GM19468 (cell line): Measurements from ENCODE around the gene PTPRO.

Experiments used
- ATAC-seq: cut with Tn5 transposase; IDR thresholded peaks from one replicate; pipeline ENCODE4 v1.9.1; 2021; ENCODE audit warnings: mild to moderate bottlenecking, moderate library complexity, moderate number of reproducible peaks; ENCODE audit not compliant: unreplicated experiment; ENCODE audit errors: extremely low read depth

The PTPRO gene

DNA sequence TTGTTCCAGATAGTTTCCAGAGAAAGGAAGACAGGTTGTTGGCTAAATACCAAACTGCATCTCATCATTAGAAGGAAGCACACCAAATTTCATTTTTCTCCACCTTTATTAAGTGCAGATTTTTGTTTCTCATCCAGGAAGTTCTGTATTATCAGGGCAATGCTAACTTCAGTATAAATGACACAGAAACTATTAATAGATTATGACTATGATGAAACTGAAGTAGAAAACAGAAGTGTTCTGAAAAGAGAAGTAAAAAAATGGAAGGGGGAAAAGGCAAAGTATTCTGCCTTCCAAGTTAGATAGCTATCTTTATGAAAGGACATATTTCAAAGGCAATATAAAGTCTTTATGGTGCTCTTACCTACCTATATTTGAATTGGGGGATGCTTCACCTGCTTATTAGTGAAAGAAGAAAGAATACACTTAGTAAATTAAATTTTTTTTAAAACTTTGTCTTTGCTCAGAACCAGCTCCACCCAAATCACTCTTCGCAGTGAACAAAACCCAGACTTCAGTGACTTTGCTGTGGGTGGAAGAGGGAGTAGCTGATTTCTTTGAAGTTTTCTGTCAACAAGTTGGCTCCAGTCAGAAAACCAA lies 223.9 kb downstream of the PTPRO start:
- peak; percentile 71 for ATAC-seq

DNA sequence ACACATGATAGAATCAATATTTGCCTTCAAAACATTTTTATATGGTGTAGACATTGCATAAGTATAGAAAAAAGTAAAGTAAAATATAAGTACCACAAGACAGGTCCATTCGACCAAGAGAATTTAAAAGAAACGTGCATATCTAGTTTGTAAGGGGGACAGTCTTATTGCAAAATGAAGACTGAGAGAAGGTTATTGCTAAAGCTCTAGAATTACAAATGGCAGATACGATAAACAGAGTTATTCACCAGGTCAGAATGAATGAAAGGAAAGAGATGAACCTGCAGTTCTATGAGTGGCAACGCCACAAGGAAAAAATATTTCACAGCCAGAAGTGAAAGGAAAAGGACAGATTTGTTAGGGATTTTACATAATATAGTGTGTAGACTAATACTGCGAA lies 224.8 kb downstream of the PTPRO start:
- no peak for ATAC-seq

DNA sequence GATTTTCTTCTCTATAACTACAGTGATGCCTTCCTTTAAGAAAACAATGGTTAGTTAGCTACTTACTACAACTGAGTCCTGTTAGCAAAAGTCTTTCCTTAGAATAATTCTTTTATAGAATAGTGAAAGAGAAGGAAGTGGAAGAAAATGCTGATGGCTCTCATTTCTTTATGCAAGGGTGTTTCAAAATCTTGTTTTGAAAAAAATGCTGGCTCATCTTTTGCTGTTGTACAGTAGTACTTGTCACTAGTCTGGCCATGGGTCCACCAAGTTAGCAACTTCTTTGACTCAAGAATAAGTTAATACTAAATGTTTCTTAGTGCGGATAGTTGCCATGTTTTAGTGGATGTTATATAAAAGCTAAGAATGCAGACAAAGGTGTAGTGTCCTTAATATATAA lies 225.4 kb downstream of the PTPRO start:
- ATAC-seq = no peak

DNA sequence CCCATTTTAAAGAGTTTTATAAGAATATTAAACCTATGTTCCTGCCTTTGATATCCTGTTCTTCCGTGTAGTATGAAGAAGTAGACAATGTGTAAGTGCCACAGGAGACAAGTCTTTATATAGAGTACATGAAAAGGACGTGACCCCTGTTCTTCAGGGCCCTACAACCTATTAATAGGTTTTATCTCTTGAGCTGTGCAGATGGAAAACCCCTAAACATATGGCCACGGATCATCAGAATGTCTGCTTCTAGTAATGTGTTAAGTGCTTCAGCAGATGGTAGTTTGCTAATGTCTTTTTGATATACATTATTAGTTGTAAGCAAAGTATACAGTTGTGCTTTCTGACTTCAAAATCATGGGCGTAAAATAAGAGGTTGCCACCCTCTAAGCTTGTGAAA lies 228.5 kb downstream of the PTPRO start:
- no peak for ATAC-seq

DNA sequence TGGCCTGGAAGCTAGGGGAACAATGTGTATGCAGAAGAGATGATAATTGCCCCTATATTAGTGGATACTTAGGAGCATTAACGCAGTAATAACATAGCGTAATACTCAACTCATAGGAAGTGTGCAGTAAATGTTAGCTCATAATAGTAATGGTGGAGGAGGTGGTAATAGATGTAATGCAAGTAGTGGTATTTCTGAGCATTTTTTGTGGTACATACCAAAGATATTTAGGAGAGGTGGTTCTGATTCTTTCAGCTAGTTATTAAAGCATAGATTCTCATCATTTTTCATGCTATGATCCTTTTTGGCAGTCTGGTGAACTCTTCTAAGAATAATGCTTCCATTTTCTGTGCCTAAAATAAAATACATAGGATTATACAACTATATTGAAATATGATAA lies 233.1 kb downstream of the PTPRO start:
- no peak for ATAC-seq

DNA sequence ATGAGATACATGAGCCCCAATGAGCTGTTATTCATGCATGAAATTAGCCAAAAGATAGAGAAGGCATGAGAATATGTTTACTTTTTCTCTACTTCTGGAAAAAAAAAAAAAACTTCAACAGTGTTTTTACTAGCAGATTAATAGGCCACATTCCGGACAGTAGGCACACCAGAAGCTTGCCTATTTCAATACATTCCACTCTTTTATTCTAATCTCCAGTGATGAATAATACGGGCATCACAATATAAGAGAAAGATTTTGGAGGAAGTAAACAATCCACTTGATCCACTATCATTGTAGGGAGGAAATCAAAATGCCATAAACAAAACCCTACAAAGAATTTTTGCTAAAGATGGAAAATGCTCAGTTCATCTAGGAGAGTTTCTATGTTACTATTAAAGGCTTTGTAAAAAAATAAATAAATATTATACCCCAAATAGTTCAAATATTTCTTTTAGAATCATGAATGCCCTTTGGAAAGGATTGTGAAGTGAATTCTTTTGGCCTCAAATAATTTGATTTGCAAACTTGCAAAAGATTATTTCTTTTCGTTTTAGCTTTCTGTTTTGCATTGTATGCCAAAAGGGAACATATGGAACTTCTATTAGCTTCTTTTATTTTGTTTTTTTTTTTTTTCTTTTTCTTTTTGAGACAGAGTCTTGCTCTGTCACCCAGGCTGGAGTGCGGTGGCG lies 234.2 kb downstream of the PTPRO start:
- ATAC-seq = no peak

DNA sequence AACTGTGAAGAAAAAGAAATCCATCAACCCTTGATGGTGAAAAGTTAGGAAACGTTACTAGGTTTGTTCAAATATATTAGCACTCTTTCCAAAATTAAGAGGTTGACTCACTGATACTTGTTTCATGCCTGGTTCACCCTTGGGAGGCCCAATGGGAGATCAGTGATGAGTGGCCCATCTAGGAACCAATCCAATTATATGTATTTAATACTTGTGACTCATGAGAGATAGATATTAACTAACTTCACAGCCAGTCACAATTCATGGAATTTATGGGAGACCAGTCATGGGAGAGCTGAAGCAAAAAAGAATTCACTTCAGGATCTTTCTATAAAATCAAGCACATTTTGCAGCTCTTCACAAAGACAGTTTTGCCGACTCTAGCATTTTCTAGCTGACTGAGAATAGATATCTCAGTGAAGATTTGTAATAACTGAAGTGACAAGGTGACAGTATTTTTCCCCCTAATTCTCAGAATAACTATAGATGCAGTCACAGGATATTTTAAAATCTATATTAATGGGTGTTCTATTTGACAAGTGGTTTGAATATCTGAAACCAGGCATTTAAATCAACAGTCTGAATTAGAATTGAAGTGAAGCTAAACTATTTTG lies 236.7 kb downstream of the PTPRO start:
- no peak for ATAC-seq

DNA sequence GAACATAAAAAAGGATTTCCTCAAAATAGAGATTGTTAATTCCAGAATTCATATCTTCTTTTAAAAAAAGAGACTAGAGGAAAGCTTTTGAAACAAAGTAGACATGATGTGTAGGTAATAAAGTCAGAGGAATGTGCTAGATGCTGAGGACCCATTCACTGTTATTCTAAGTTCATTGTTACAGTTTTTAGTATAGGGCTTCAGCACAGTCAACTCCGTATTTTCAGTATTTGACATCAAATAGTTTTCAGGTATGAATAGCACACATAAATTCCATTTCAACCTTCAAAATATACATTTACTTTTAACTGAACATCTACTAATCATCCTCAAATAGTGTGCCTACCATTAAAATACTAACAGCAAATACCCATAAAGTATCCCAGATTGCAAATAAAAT lies 239.1 kb downstream of the PTPRO start:
- ATAC-seq = no peak

DNA sequence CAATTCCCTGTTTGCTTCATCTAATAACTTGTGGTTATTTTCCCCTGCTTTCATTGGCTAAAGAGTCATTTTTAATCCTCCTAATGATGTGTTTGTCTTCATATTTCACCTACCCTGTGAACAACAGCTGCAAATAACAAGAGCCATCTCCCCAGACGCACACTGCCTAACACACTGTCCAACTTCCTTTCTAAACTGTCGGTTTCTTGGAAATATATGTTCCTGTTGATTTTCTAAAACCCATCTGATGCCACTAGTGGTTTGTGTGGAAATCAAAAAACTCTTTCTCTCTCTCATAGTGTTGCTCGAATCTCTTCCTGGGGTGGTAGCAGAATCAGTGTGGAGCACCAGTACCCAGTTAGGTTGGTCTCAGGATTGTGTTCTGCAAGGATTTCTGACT lies 240.0 kb downstream of the PTPRO start:
- no peak for ATAC-seq

DNA sequence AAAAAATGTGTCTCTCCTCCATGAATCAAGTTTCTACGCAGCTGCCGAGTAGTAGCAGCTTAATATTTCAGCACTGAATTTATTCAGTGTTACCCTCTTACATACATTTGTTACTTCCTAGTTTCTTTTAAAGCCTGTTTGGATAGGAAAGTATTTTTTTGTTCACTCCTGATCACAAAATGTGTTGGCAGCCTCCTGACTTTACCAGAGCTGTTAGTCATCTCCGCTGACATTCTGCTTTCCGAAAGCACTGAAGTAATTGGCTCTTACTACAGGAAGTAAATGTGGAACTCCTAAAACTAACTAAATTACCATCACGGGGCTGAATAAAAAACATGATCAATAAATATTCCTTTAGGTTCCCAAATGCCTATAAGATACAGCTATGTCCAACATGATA lies 241.4 kb downstream of the PTPRO start:
- no peak for ATAC-seq

DNA sequence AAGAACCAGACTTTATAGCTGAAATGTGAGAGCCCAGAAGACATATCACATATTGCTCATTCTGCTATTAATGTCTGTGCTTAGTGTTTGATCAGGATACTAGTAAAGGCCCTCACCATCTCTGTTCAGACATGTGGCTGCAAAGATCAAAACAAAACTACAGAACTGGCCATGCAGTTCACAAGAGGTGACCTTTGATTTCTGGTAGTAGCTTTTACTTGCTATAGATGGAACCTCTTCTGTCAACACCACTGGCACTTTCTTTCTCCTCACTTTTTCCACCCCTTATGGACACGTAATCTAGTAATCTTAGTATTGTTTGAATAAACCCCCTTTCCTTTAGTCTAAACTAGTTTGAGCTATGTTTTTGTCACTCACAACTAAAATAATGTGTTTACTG lies 252.0 kb downstream of the PTPRO start:
- no peak for ATAC-seq

DNA sequence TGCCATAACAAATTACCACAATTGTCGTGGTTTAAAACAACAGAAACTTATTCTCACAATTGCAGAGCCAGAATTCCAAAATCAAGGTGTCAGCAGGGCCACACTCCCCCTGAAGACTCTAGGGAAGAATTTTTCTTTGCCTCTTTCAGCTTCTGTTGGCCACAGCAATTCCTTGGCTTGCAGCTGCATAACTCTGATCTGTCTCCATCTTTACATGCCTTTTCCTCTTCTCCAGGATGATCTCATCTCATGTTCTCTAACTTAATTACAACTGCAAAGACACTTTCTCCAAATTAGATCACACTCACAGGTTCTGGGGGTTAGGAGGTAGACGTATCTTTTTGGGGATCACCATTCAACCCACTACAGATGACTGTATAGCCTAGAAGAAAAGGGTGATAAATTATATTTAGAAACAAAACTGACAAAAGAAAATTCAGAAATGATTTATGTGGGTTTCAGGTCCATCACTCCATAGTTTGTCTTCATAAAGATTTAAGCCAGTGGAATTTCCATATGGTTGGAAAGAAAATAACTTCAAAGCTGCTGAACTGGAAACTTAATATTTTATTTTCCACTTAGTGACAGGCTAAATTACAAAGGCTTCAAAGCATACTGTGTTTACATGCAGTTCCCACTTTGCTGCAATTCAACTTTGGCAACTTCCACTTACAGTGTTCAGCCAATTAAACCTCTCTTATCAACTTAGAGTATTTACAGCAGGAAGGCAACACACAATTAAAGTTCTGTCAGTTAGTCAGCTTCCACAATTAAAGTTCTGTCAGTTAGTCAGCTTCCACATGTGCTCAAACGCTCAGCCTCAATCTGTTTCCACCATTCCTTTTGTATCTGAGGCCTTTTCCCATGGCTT lies 253.6 kb downstream of the PTPRO start:
- no peak for ATAC-seq

DNA sequence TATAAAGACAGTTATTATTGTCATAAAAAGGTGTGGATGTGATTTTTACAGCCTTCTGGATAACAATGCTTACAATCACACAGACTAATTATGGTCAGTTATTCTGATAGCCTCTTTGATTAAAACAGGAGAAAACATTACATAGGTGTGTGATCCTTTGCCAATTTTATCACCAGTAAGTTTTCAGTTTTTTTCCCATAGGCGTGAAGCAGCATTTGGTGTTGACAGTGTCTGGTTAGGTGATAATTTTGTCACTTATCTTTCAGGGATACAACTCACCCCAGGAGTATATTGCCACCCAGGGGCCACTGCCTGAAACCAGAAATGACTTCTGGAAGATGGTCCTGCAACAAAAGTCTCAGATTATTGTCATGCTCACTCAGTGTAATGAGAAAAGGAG lies 258.1 kb downstream of the PTPRO start:
- ATAC-seq = no peak

DNA sequence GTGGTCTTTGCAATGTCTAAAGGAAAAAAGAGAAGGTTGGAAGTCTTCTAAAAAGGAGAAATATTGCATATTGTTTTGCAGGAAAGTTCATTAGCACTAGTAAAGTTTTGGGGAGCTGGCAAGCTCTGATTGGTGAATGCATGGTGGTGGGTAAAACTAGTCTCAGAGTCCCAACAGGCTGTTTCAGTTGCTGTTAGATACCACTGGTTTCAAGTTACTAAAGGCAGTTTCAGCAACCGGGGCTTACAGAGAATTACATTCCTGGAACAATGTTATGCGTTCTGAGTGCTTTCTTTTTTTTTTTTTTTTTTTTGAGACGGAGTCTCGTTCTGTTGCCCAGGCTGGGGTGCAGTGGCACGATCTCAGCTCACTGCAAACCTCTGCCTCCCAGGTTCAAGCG lies 258.7 kb downstream of the PTPRO start:
- no peak for ATAC-seq

DNA sequence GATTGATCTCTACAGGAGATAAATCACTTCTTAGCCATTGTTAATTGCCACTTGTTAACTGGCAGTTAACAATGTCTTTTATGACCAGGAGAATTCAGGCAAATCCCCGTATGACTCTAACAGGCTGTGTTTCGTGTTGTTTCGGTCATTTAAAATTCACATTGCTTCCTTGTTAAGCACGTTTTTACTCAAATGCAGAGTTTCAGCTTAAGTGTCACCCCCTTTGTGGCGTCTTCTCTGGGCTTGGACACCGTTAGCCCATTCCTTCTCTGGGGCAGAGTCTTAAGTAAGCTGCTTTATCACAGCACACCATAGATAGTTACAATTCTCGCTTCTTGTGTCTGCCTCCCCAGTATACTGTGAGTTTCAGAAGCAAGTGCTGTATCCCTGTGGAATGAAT lies 261.5 kb downstream of the PTPRO start:
- ATAC-seq = no peak

DNA sequence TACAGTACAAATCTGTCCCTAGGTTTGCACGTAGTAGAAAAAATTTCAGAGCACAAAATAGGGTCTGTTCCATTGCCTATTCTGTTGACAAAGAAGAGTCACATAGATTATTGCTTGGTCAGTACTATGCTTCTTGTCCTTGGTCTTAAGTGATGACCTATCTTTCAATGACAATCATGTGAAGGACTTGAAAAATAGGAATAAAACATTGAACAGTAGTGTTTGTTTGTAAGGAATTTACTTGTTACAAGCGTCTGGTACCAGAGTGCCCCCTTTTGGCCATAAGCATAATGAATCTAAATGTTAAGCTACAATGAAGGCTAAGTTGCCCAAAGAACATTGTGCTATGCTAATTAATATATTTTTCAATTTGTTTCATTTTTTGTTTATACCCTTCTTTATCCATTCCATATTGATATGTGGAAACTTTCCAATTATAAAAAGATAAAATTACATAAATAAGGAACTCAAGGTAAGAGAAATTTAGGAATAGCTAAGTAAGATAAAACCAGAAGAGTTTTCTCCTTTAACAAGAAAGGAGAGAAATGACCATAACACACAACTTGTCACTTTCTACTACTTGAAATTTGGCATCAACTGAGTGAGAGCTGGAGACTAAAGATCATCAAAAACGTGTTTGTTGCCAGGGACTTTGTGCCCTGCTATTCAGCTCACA lies 262.2 kb downstream of the PTPRO start:
- ATAC-seq = no peak

DNA sequence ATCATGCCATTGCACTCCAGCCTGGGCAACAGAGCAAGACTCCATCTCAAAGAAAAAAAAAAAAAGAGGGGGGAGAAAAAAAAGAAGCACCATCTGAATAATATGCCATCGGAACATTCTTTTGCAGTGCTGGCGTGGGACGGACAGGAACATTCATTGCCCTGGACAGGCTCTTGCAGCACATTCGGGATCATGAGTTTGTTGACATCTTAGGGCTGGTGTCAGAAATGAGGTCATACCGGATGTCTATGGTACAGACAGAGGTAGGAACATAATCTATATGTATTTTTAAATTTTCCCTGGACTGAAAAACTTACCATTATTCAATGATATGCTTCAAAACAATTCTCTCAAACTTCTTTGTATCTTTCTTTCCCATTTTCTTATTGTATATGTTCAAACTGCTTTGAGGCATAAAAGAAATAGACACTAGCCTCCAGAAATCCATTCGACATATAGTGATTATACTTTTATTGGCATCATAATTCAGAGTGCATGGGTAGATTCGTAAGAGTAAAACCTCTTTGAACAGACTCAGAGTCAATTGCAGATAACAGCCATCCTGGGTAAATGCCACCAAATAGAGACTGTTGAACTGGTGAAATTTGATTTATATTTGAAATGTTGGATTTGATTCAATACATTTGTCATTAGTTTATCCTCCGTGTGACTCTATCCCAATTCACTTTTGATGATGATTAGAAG lies 267.2 kb downstream of the PTPRO start:
- no peak for ATAC-seq

DNA sequence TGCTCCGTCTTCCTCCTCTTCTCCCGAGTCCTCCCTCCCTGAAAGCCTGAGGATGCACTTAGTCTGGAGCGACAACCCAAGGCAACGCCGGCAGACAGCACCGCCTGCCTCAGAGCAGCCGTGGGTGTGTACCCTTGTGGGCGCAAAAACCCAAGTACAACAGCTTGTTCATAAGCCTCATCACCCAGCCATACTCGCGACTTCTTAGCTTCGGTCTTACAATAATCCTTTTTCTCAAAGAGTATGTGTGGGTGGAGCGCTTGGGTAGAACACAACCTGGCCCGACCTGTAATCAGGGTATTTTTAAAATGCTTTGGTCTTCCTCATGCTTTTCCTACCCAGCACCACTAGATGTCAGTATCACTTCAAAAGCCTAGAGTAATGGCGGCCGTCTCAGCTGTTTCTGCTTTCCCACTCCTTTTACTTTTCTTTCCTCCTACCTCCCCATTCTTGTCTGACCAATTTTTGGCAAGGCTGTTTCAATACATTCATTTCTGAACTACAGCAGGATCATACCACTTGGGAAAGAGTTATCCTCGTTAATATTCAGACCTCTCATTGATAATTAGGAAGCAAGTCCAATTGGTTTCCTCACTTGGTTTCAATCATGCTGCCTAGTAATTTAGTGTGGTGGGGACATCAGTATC lies 268.0 kb downstream of the PTPRO start:
- no peak for ATAC-seq

DNA sequence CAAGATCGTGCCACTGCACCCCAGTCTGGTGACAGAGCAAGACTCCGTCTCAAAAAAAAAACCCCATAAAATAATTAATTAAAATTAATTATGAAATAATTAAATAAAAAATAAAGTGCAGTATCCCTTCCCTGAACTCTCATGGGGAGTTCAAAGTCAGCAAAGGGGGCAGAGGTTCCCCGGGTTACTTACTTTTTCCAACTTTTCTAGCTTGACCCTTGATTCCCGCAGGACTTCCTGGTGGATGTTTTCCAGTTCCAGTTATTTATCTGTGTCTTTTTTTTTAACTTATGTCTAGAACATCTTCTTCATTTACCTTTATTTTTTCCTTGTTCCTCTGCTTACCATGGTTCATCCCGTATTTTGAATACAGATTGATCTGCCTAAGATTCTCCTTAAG lies 269.5 kb downstream of the PTPRO start:
- ATAC-seq = no peak
